ENCODE data around the gene ZCCHC14. TPM values are rescaled to one million over a fixed set of nuclear protein-coding genes. Genes with fewer than 3 reads are reported as not detected.
A peak's percentile ranks its signal among the peaks of the same experiment; 100 is the strongest.

ZCCHC14 gene
- total and polyA plus RNA-seq, 2 of the 13 experiments (the other 11 are each of a cell fraction or from before 2014, with no cell fraction given): 12.4 to 12.5 TPM

- intact Hi-C loops (cut with micrococcal nuclease; ENCODE audit: unreplicated experiment): no loop called here
- POLR2A ChIA-PET: interaction anchor here (1.1 to 6.5 kb wide), 6 partner anchors 9 to 75 kb away, joined by 4 to 125 read pairs (median 10); partner anchors contain the start of genes C16orf95 and FBXO31
- Histone ChIP-seq H3K27ac (ENCODE audit: extremely low read length, insufficient read depth, low read length) (peak overlapping the region; percentile 51), H3K4me3 (replicated peaks in 1 of 3; ENCODE audit: insufficient read depth in 1 of 3, low read depth in 2 of 3, low read length in 3 of 3) (peak overlapping the region; percentile 74 to 92 (median 83)), H3K27me3 (ENCODE audit: control insufficient read depth in 1 of 2, insufficient read depth in 2 of 2, low read length in 2 of 2) (no peaks in the 10 kb centered on the region; a peak in 1 of 5 replicates), H4K20me1 (ENCODE audit: insufficient read depth, low read length) (peaks cover 46% of the 10 kb centered on the region), H2AFZ (ENCODE audit: low read length) (no peak overlapping the region), H3K4me1 (ENCODE audit: insufficient read depth, low read length) (peaks cover 54% of the 10 kb centered on the region), H3K9me3 (ENCODE audit: low read length) (no peaks in the 10 kb centered on the region), H3K4me2 (ENCODE audit: low read depth, low read length) (peak overlapping the region; percentile 90), H3K36me3 (replicated peaks in 1 of 2; ENCODE audit: control insufficient read depth in 1 of 2, insufficient read depth in 2 of 2, low read length in 2 of 2) (peaks cover 0 to 10% of the 10 kb centered on the region in 2 experiments; a peak in 2 of 5 replicates), H3K79me2 (ENCODE audit: insufficient read depth, low read length) (peaks cover 55% of the 10 kb centered on the region), H3K9ac (ENCODE audit: insufficient read depth, low read depth, low read length) (peak overlapping the region; percentile 98)
- FAIRE-seq: no peak
- peak; percentile 5; the same call in 1 of the 3 replicates for ATAC-seq
- no peak for DNase-seq (ENCODE audit: low spot score)
- in situ Hi-C loops (cut with HindIII; ENCODE audit: extremely low pct_ligation_motif_present, low pct_unique_long_range_greater_than_20kb): loop anchor here (25.0 kb wide), 1 partner anchor 469 kb away; the partner anchor contains the start of gene SLC7A5
- CTCF ChIA-PET (ENCODE audit: low intra/inter-chr PET ratio, low total read pairs): interaction anchor here (1.6 to 2.5 kb wide), 2 partner anchors 68 to 76 kb away, joined by 9 to 12 read pairs; partner anchors contain the start of gene C16orf95
- WGBS (ENCODE audit: low lambda C conversion rate): 3% methylated on average over 16 of the region's 53 CpGs
- BruUV-seq (replicated peaks): TSS peak; percentile 70
- TF ChIP-seq ZNF441 (CRISPR knock-in tag; IDR thresholded peaks at IDR 0.05; ENCODE audit: borderline replicate concordance) (peak; percentile 56; the same call in 1 of the 2 replicates), ZNF501 (CRISPR knock-in tag; IDR thresholded peaks at IDR 0.05) (peak; percentile 53; the same call in 1 of the 2 replicates), ZNF605 (CRISPR knock-in tag; IDR thresholded peaks at IDR 0.05) (peak; percentile 61; the same call in 1 of the 2 replicates), SETDB1 (CRISPR knock-in tag; IDR thresholded peaks at IDR 0.05; ENCODE audit: borderline replicate concordance) (no peak), PHF5A (CRISPR knock-in tag; IDR thresholded peaks at IDR 0.05; ENCODE audit: low read depth, unreplicated experiment) (peak; percentile 29), SAP130 (CRISPR knock-in tag; IDR thresholded peaks at IDR 0.05; ENCODE audit: low read depth) (peak; percentile 76), LCORL (IDR thresholded peaks at IDR 0.05) (no peak), LCORL (CRISPR knock-in tag; IDR thresholded peaks at IDR 0.05) (peak; percentile 29; the same call in 1 of the 2 replicates), NPAS2 (CRISPR knock-in tag; IDR thresholded peaks at IDR 0.05; ENCODE audit: borderline replicate concordance) (no peak), THAP7 (CRISPR knock-in tag; IDR thresholded peaks at IDR 0.05) (peak; percentile 94), PHF8 (CRISPR knock-in tag; IDR thresholded peaks at IDR 0.05) (peak; percentile 52; the same call in 1 of the 2 replicates), ZNF687 (CRISPR knock-in tag; IDR thresholded peaks at IDR 0.05) (peak; percentile 42; the same call in 1 of the 2 replicates), AGO2 (optimal IDR thresholded peaks at IDR 0.05; ENCODE audit: low read depth, low read length) (peak; percentile 73), ZNF350 (CRISPR knock-in tag; IDR thresholded peaks at IDR 0.05; ENCODE audit: borderline replicate concordance, low read depth) (0 out of 2 replicates have a peak, but pooled peaks have one; percentile 13), ZBTB26 (CRISPR knock-in tag; IDR thresholded peaks at IDR 0.05; ENCODE audit: borderline replicate concordance) (peak; percentile 18; the same call in 1 of the 2 replicates)
Measured at GRCh38 chr16:87392821-87393679, 99.8 kb downstream of the ZCCHC14 start.

Data from HepG2 (cell line).